GM10248 (cell line): Measurements from ENCODE around the gene LRP1.
A peak's percentile ranks its signal among the peaks of the same experiment; 100 is the strongest.

Experiments
- CTCF ChIA-PET: fragments of 300-600 bp; sonication (Branson Sonifier 250); formaldehyde crosslinking; extraction: SDS; loops from one replicate; lab custom pipeline; 2021; ENCODE audit warnings: antibody characterized with exemption; lab: Yijun Ruan, JAX
- POLR2A ChIA-PET: fragments of 350-650 bp; sonication (Branson Sonifier 250); formaldehyde crosslinking; extraction: SDS; loops from one replicate; lab custom pipeline; 2020; ENCODE audit warnings: antibody characterized with exemption; lab: Yijun Ruan, JAX
- DNase-seq: peaks from one replicate; pipeline ENCODE4 v3.0.0; 2012; ENCODE audit errors: extremely low spot score
- CTCF ChIP-seq: IDR thresholded peaks from 2 replicates; pipeline ENCODE4 v1.5.1; 2012; ENCODE audit warnings: mild to moderate bottlenecking, low read depth; ENCODE audit errors: extremely low read depth, missing control alignments, control extremely low read depth

Gene LRP1

GRCh38 chr12:57247041-57247440, 118.8 kb downstream of the LRP1 start:
- TF ChIP-seq CTCF, result no peak
- DNase-seq, result no peak
- CTCF ChIA-PET, result interaction anchor here (1.2 to 22.8 kb wide), 5 partner anchors 8 to 212 kb away, joined by 3 to 403 read pairs (median 48); partner anchors contain the start of genes GLI1, INHBE and NXPH4
- POLR2A ChIA-PET, result interaction anchor here (0.7 kb wide), 1 partner anchor 74 kb away, joined by 3 read pairs; no protein-coding TSS in a partner anchor

GRCh38 chr12:57248934-57249742, 120.9 kb downstream of the LRP1 start:
- DNase-seq, result peak; percentile 53
- CTCF ChIA-PET, result interaction anchor here (0.6 to 5.3 kb wide), 10 partner anchors 10 to 210 kb away, joined by 3 to 48 read pairs (median 6); partner anchors contain the start of gene GLI1
- POLR2A ChIA-PET, result no interaction called here

GRCh38 chr12:57250541-57250940, 122.3 kb downstream of the LRP1 start:
- CTCF ChIA-PET, result interaction anchor here (1.0 to 5.3 kb wide), 13 partner anchors 8 to 213 kb away, joined by 3 to 48 read pairs (median 7); no protein-coding TSS in a partner anchor
- no peak for DNase-seq
- POLR2A ChIA-PET, result interaction anchor here (0.6 kb wide), 2 partner anchors 26 to 325 kb away, joined by 3 to 7 read pairs; no protein-coding TSS in a partner anchor
- TF ChIP-seq CTCF, result no peak

More at GRCh38 chr12:57248934-57249742, 120.9 kb downstream of the LRP1 start:
- no peak for TF ChIP-seq CTCF

- CTCF ChIA-PET, result interaction anchor here (1.0 to 5.3 kb wide), 15 partner anchors 8 to 212 kb away, joined by 3 to 48 read pairs (median 6); no protein-coding TSS in a partner anchor
- DNase-seq, result no peak
- POLR2A ChIA-PET, result no interaction called here
- TF ChIP-seq CTCF, result no peak
Measured at GRCh38 chr12:57250956-57251355, 122.7 kb downstream of the LRP1 start, which contains the start of gene STAC3. Gene STAC3, minus strand, starts transcription at chr12:57251187. Its CDS starts 1,551 bp downstream, at chr12:57249636.

- ChIA-PET POLR2A (no interaction called here), CTCF (interaction anchor here (0.8 to 5.0 kb wide), 4 partner anchors 9 to 204 kb away, joined by 3 to 24 read pairs (median 6); no protein-coding TSS in a partner anchor)
- TF ChIP-seq CTCF, result no peak
- no peak for DNase-seq
Measured at GRCh38 chr12:57254506-57255280, 126.4 kb downstream of the LRP1 start.
